ENCODE data around the gene AP4S1.
A peak's percentile ranks its signal among the peaks of the same experiment; 100 is the strongest.
"Not testable (repeated sequence)": the region's sequence is repeated elsewhere in the genome, so short reads cannot be mapped to it uniquely, and the experiment has no call there.

AP4S1 gene

DNA sequence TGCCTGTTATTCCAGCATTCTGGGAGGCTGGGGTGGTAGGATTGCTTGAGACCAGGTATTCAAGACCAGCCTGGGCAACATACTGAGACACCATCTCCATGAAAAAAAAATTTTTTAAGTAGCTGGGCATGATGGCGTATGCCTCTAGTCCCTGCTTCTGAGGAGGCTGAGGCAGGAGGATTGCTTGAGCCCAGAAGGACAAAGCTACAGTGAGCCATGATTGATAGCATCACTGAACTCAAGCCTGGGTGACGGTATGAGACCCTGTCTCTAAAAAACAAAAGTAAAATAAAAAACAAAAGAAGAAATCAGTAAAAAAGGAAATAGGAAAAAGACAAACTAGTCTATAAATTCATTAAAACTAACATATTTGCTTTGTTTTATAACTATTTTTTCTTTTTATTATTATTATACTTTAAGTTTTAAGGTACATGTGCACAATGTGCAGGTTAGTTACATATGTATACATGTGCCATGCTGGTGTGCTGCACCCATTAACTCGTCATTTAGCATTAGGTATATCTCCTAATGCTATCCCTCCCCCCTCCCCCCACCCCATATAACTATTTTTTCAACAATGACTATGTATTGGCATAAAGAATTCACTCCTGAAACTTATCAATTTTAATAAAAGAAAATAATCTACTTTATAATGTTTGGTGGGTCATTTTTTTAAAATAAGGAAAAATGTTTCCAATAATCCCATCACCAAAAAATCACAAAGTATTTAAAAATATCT lies 15.4 kb upstream of the AP4S1 start:
- no peak for DNase-seq

DNA sequence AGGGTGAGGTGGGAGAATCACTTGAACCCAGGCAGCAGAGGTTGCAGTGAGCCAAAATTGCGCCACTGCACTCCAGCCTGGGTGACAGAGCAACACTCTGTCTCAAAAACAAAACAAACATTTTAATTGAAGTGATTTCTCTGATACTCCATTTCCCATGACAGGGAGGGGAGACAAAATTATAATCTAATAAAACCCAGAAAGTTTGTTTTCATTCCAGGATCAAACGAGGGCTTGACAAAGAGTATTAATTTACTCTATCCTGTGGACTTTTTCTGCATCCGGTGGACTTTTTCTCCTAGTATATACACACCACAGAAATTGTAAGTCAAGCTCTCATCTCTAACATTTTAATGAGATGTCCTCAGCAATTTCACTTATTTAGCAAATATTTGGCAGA lies 14.5 kb upstream of the AP4S1 start:
- DNase-seq, result no peak

DNA sequence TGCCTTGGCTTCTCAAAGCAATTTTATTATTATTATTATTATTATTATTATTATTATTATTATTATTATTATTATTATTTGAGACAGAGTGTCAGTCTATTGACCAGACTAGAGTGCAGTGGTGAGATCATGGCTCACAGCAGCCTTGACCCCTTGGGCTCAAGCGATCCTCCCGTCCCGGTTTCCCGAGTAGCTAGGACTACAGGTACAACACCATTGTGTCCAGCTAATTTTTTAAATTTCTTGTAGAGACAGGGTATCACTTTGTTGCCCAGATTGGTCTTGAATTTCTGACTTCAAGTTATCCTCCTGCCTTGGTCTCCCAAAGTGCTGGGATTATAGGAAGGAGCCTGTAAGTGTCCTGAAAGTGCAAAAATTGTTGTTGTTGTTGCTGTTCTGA lies 11.6 kb upstream of the AP4S1 start:
- no peak for DNase-seq

DNA sequence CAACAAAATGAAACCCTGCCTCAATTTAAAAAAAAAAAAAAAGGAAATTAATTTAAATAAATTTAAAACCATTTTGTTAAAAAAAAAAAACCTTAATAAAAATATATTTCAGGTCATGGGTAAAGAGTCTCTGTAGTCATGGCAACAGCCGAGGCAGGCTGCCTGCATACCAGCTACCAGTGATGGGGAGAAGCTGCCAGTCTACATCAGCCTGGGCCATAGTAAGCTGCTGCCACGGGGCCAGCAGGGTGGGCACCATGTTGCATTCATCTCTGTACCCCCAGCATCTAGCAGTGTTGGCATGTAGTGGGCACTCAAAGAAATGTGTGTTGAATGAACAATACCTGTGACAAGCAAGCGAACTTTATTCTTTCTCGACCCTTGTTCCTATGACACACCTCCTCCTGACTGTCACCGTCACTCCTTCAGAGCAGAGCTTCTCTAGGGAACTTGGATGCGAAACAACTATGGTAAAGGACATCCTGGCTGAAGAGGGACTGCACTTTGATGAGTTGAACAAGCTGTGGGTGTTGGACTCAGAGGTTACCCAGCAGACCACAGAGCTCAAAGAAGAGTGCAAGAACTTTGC lies 7.3 kb upstream of the AP4S1 start:
- no peak for DNase-seq

DNA sequence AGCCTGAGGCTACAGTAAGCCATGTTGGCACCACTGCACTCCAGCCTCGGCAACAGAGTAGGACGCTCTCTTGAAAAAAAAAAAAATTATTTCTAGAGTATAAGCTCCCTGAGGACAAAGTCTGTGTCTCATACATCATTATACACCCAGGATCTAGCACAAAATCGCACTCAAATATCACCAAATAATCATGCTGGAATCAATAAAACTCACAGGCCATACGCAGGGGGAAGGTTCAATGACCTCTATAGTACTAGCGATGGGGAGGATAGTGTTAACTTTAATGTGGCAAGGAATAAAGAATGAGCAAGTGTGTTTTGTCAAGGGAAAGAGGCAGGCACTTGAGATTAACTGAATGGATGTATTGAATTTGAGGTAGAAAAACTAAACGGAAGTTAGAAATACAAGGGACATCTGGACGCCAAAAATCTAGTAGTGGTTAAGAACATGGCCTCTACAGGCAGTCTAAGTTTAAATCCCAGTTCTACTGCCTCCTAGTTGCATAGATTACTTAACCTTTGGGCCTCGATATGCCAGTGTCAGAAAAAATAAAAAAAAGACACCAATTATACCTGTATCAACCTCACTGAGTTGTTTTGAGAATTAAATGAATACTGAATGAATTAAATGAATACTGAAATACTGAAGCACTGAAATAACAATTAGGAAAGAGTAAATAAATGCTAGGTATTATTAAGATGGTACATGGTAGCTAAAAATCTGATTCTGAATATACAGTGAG lies 4.4 kb upstream of the AP4S1 start:
- no peak for DNase-seq

DNA sequence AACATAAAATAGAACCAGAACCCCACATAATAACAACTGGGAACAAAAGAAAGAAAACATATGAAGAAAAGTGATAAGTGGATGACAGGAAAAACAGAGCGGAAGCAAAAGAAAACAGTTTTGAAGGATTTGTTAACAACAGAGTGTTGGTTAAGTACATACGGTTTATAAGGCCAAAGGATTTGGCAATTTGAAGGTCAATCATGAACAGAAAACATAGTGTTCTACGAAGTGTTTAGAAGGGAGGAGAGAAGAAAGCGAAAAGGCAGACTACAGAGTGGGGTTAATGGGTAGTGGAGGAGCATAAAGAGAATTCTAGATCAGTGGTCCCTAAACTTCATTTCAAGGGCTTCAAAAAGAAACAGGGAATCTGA lies 3.9 kb upstream of the AP4S1 start:
- DNase-seq, result no peak

DNA sequence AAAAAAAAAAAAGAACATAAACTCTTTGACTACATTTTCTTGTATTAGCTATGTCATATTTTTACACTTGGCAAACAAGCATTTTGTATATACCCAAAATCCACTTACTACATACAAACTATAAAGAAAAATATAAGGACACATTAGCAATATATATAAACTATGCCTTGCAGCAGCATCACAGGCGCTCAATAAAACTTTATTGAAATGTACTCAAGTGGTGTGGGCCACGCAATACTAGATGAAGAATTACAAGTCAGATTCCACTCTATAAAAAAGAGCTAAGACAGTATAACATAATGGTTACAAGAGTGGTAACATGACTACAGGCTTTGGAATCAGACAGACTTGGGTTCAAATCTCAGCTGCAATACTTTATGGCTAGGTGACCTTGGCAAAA lies 3.1 kb upstream of the AP4S1 start:
- no peak for DNase-seq

DNA sequence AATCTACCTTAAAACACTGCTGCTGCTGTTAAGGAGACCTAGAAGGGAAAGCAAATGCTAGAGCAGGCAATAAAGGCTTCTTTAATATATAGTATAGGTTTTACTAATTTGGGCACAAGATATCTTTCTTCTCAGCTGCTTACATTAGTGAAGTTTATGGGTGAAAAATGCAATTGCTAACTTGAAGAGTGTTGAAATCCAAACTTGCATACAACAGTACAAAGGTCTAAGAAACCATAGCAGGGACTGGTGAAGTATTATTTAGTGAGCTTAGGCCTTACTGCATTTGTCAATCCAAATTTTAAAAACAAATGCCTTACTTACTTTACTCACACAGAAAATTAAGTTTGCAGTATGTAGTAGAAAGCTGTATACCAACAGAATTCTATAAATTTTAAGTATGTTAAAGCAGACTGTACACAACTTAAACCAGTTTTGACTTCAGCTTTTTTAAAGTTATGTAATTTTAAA lies 1.4 kb upstream of the AP4S1 start:
- no peak for DNase-seq

DNA sequence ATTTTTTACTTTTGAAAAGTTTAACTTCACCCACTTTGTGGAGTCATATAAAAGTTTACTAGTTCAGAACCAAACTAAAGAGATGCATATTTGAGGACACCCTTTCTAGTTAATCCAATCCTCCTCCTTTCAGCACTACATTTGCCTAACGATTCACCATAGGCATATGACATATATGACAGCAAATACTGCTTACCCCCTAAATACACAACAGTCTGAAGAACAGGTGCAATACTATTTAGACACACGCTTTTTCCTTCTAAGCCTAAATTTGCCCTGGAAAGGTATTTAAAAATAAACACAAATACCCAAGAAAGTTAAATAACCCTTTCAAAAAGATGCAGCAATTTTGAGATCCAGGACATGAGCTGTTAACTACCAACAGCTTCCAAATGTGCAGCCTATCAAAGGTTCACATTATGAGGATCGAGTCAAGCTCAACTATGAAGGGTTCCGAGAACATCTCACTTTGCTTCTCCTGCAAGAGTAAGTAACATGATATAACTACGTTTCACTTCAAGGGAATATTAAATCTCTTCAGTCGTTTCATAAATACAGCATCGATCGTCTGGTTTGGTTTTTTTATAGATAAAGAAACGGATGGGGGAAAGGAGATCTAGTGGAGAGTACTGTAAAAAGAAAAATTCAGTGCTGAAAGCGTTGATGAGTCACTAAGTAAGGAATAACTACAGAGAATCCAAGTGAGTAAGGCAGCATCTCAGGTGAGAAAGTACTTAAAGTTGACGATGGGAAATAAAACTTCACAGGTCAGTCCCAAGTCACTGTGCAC lies 677 bp upstream of the AP4S1 start:
- DNase-seq, result no peak

DNA sequence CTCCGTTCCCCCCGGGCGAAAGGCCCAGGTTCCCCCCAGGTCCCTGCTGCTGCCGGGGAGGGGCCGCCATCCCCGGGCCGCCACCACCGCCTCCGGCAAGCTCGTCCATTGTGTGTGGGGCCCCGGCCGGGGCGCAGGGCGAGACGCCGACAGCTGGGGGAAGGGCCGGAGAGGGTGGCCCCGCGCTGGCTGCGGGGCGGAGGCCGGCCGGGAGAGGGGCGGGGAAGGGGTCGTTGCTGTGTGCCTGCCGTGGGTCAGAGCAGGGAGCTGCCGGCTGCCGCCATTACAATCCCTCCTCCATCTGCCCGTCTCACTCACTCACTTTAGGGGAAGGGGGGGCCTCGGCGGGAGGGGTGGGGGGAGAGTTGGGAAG lies 614 bp downstream of the AP4S1 start, which contains the start of gene STRN3:
TSS of gene STRN3 (minus strand) at position 303 of the 373 bp plus-strand sequence. CDS start at position 109, 194 bp downstream.
- no peak for DNase-seq

DNA sequence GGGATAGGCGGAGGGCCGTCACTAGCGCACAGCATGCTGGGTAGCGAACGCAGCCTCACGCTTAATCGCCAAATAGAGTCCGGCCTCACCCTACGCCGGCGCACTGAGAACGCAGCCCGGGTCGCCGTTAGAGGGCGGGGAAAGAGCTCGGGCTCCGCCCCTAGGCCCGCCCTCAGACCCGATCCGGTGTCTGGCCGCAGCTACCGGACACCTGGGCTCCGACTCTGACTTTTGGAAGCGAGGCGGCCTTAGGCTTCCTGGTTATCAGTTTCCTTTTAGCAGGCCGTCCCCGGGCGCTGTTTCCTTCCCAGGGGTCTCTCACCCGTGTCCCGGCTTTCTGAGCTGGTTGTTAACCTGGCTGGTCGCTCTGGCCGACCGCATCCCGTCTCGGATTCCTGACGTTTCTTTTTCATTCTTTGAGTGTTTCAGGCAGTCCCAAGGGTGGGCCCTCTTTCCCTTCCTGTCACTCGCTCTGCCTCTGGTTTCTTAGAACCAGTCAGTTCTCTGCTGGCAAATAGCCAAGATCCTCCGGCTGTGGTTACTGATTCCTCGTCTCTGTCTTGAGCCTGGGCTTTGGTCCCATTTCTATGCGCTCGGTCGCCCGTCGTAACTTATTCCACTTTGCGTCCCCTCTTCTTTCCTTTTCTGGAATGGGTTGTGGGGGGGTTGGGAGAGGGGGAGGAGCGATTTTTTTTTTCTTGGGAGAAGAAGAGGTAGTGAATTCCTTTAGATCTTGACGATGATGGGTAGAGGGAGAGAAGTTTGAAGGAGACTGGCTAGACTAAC lies 1.2 kb downstream of the AP4S1 start:
- DNase-seq, result peak; percentile 94

DNA sequence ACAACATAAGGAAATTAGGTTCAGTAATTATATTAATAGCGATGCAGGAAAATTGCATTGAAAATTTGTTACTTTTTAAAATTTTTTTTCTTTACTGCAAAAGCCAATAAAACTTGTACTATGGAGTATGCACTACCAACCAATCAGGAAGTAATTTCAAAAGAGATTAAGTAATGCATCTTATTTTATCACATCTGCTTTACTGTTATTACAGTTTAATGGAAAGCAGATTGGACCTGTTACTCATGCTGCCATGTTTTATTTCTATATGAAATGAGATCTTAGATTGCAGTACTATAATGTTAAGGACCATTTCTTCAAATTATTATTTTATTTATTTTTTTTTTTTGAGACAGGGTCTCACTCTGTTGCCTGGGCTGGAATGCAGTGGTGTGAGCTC lies 2.4 kb downstream of the AP4S1 start:
- no peak for DNase-seq

DNA sequence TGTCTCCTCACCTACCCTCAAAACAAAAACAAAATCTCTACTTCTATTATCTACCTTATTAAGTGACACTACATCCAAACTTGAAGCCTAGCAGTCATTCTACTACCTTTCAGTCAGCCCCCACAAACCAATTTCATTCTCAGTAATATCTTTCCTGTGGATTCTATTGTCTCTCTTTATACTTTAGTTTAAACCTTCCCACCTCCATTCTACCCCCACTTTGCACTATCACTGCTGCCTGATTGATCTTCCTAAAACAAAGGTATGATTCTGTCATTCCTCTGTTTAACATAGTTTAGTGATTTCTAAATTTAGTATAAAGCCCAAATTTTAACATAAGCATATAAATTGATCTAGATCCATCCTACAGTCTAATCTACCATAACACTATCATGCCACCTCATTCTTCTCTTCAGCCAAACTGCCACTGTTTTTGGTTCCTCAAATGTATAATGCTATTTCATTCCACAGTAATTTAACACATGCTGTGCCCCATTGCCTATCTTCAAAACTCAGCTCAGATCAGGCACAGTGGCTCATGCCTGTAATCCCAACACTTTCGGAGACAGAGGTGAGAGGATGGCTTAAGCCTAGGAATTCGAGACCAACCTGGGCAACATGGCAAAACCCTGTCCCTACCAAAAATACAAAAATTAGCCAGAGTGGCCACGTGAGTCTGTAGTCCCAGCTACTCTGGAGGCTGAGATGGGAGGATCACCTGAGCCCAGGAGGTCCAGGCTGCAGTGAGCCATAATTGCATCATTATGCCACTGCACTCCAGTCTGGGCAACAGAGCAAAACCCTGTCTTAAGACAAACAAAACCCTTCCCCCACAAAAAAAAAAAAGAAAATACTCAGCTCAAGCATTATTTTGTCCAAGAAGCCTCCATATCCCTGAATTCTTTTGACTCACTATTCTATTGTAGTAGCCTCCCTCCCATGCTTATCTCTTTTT lies 3.8 kb downstream of the AP4S1 start:
- DNase-seq, result no peak

DNA sequence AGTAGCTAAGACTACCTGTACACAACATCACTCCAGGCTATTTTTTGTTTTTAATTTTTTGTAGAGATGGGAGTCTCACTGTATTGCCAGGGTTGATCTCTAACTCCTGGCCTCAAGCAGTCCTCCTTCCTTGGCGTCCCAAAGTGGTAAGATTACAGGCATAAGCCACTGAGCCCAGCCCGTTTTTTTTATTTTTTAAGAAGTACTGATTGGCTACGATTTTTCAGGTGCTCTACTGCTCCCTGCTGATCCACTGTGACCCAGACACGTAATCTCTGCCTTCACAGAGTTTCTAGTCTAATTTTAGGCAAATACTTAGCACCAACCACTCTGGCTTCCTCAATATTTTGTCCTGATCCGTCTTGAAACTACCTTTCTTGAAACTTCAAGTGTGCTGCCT lies 5.0 kb downstream of the AP4S1 start:
- no peak for DNase-seq

DNA sequence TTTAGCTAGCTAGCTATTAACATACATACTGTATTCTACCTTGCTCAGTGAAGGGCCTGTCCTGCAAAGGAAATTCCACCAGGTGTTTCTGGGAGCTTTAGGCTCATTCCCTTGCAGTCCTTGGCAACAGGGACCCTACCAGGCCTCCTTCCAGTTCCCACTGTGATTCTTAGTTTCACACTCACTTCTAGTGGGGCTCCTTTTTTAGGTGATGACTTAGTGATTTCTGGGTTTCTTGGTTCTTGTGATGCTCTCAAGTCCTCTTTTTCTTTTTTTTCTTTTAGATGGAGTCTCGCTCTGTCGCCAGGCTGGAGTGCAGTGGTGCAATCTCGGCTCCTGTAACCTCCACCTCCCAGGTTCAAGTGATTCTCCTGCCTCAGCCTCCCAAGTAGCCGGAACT lies 11.1 kb downstream of the AP4S1 start:
- no peak for DNase-seq

DNA sequence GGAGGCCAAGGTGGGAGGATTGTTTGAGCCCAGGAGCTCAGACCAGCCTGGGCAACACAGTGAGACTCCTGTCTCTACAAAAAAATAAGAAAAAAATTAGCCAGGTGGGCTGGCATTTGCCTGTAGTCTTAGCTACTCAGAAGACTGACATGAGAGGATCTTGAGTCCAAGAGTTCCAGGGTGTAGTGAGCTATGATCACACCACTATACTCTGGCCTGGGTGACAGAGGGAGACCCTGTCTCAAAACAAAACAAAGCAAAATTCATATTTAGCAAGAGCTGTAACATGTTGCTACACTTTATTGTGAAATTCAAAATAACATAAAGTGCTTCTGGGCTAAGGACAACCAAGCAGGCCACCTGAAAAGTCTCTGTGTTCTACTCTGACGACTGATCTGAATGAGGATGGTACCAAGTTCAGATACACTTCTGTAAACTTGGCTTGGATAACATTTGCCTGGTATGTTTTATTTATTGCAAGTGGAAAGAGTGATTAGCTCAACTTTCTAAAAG lies 12.3 kb downstream of the AP4S1 start:
- no peak for DNase-seq

DNA sequence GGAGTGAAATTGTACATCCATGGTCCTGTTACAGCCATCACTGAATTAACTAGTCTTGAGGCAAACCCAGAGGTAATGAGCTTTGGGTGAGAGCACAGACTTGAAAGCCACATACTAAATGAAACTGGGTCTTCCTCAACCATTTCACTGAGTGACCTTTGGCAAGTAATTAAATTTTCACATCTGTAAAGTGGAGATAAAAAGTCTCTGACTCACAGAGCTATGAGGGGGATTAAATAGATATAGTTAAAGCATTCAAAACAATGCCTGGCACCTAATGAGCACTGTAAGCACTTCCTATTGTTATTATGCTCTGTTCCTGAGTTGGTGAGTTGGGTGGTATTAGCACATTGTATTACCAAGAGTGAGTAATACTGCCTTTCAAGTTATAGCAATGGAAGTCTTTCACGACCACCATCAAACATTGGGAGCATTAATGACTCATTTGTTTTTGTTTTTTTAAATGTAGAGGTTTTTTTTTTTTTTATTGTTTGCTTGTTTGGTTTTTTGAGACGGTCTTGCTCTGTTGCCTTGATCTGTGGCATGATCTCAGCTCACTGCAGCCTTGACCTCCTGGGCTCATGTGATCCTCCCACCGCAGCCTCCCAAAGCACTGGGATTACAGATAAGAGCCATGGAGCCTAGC lies 13.2 kb downstream of the AP4S1 start:
- DNase-seq, result no peak

DNA sequence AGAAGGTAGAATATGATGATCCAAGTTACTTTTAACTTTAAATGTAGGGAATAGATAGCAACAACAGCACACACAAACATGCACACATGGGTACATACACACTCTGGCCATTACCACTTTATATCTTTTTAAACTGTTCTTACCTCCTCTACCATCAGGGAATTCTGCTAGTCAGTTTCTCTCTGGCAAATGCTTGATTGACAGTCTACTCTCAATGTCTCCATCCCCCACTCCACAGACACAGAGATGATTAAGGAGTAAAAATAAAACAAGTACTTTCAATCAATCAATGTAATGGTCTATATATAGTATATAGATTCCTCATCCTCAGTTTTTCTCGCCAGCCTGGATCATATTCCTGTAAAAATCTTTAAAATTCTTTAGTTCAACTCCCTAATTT lies 16.9 kb downstream of the AP4S1 start:
- DNase-seq, result no peak

DNA sequence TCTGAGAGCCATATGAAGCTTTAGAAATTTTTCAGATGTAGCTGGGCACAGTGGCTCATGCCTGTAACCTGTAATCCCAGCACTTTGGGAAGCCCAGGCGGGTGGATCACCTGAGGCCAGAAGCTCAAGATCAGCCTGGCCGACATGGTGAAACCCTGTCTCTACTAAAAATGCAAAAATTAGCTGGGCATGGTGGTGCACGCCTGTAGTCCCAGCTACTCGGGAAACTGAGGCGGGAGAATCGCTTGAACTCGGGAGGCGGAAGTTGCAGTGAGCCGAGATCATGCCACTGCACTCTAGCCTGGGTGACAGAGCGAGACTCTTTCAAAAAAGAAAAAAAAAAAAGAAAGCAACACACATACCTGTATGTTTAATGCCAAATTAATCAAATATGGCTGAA lies 17.4 kb downstream of the AP4S1 start:
- DNase-seq, result not testable (repeated sequence)

DNA sequence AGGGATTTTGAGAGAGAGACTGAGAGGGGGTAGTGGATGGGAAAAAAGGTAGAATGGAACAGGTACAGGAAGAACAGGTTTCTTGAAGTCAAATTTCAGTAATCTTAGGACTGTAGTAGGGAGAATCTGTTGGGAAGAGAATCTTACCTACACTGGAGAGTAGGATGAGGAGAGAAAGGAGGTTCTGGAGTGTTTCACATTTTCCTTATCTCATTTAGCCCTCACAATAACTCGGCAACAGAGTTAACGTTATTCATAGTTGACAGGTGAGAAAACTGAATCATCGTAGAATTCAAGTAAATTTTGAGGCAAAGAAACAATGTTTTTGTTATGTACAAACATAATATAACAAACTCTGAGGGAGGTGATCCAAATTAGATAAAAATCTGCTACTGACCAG lies 17.9 kb downstream of the AP4S1 start:
- DNase-seq, result no peak
